ENCODE results near the gene TTYH3. TPM values are rescaled to one million over a fixed set of nuclear protein-coding genes. Genes with fewer than 3 reads are reported as not detected.

Gene TTYH3
- total RNA-seq, 1 experiment from 2014 or later = 278 TPM

DNA sequence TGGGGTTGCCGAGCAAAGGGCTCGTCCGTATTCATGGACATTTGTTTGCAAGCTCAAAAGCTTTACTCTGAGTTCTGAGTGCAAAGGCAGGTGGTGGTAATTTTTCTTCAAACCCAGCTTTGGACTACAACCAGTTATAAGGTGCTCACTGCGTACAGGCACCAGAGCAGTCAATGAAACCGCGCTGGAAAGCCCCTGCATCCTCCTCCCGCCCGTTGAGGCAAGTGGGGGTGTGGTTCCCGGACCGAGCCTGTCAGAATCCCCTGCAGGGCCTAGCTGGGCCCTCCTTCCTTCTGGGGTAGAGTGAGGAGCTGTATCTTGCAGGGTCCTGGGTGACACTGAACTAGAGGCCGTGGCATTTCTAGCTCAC, 78.5 kb downstream of the TTYH3 start:
- H3K4me1 ChIP-seq (ENCODE audit: control insufficient read depth, insufficient read depth, low read length) = peaks cover 3% of the 10 kb centered on the region; the same call in 1 of the 2 replicates
- no peak overlapping the region for H3K4me3 ChIP-seq (ENCODE audit: low read depth in 2 of 2, low read length in 2 of 2)
- no peaks in the 10 kb centered on the region for H3K27me3 ChIP-seq (ENCODE audit: control insufficient read depth, insufficient read depth, low read length)
- no peak for ATAC-seq
- DNase-seq (ENCODE audit: low read depth, low spot score) = no peak
- intact Hi-C loops (cut with micrococcal nuclease; ENCODE audit: unreplicated experiment) (no loop called here), in situ Hi-C loops (cut with HindIII; ENCODE audit: low pct_unique_long_range_greater_than_20kb, low sequenced_read_pairs) (no loop called here)
- POLR2A ChIA-PET = interaction anchor here (0.5 to 0.6 kb wide), 2 partner anchors 152 to 1747 kb away, joined by 3 read pairs; no protein-coding TSS in a partner anchor
- no peaks in the 10 kb centered on the region for H3K9me3 ChIP-seq (ENCODE audit: control insufficient read depth, insufficient read depth, low read depth, low read length)
- TF ChIP-seq, protein P1, sequence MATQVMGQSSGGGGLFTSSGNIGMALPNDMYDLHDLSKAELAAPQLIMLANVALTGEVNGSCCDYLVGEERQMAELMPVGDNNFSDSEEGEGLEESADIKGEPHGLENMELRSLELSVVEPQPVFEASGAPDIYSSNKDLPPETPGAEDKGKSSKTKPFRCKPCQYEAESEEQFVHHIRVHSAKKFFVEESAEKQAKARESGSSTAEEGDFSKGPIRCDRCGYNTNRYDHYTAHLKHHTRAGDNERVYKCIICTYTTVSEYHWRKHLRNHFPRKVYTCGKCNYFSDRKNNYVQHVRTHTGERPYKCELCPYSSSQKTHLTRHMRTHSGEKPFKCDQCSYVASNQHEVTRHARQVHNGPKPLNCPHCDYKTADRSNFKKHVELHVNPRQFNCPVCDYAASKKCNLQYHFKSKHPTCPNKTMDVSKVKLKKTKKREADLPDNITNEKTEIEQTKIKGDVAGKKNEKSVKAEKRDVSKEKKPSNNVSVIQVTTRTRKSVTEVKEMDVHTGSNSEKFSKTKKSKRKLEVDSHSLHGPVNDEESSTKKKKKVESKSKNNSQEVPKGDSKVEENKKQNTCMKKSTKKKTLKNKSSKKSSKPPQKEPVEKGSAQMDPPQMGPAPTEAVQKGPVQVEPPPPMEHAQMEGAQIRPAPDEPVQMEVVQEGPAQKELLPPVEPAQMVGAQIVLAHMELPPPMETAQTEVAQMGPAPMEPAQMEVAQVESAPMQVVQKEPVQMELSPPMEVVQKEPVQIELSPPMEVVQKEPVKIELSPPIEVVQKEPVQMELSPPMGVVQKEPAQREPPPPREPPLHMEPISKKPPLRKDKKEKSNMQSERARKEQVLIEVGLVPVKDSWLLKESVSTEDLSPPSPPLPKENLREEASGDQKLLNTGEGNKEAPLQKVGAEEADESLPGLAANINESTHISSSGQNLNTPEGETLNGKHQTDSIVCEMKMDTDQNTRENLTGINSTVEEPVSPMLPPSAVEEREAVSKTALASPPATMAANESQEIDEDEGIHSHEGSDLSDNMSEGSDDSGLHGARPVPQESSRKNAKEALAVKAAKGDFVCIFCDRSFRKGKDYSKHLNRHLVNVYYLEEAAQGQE (IDR thresholded peaks at IDR 0.05; ENCODE audit: insufficient read depth in 1 of 2, low read depth in 2 of 2, low read length in 1 of 2) = no peak
- TF ChIP-seq TCF7L2 (IDR thresholded peaks at IDR 0.05; ENCODE audit: low read depth, low read length) (no peak), SIN3A (IDR thresholded peaks at IDR 0.05; ENCODE audit: borderline replicate concordance, insufficient read depth, low read depth, low read length) (no peak), CTCF (IDR thresholded peaks at IDR 0.05) (no peak), POLR2AphosphoS5 (IDR thresholded peaks at IDR 0.05; ENCODE audit: low read depth, low read length) (no peak)
- H3K36me3 ChIP-seq (ENCODE audit: control insufficient read depth, insufficient read depth, low read length) = no peaks in the 10 kb centered on the region
- no peak overlapping the region for H3K27ac ChIP-seq (ENCODE audit: low read length)
- BruUV-seq (replicated peaks) = no TSS peak
- CTCF ChIA-PET = interaction anchor here (0.5 to 1.8 kb wide), 10 partner anchors 9 to 258 kb away, joined by 3 to 6 read pairs (median 3); no protein-coding TSS in a partner anchor

DNA sequence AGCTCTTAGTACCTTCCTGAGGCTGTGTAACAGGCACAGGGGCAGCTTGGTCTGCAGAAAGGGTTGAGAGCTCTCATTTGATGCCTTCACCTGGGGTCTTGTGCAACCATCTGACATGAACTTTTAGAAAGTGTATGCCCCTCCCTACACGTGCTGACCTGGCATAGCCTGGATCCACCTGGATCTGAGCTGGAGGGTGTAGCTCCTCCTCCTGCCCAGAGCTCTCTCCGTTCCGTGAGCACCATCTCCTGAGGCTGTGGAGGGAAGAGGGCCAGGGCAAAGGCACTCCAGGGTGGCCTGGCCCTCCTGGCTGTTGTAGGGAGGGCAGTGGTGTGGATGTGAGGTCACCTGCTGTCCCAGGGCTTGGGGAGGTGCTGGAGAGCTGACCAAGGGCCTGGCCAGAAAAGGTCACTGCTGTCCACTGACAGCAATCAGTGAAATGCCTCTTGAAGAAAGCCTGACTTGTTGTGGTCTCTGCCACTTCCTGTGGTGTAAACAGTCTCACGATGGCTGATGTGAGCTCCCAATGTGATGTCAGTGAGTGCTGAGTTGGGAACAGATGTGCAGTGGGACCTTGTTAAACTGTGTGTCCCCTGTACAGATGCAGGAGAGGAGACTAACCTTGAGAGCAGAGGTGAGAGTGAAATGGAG, 79.2 kb downstream of the TTYH3 start:
- ATAC-seq = no peak
- BruUV-seq (replicated peaks) = no TSS peak
- intact Hi-C loops (cut with micrococcal nuclease; ENCODE audit: unreplicated experiment) (no loop called here), in situ Hi-C loops (cut with HindIII; ENCODE audit: low pct_unique_long_range_greater_than_20kb, low sequenced_read_pairs) (no loop called here)
- CTCF ChIA-PET = interaction anchor here (0.7 to 1.8 kb wide), 3 partner anchors 8 to 109 kb away, joined by 3 to 6 read pairs (median 3); no protein-coding TSS in a partner anchor
- no peaks in the 10 kb centered on the region; the same call in 1 of the 2 replicates for H3K36me3 ChIP-seq (ENCODE audit: control insufficient read depth, insufficient read depth, low read length)
- H3K9me3 ChIP-seq (ENCODE audit: control insufficient read depth, insufficient read depth, low read depth, low read length) = no peaks in the 10 kb centered on the region
- H3K4me3 ChIP-seq (ENCODE audit: low read depth in 2 of 2, low read length in 2 of 2) = no peak overlapping the region
- H3K27ac ChIP-seq (ENCODE audit: low read length) = no peak overlapping the region
- POLR2A ChIA-PET = interaction anchor here (0.6 kb wide), 1 partner anchor 1747 kb away, joined by 3 read pairs; no protein-coding TSS in a partner anchor
- TF ChIP-seq TCF7L2 (IDR thresholded peaks at IDR 0.05; ENCODE audit: low read depth, low read length) (no peak), CTCF (IDR thresholded peaks at IDR 0.05) (no peak), SIN3A (IDR thresholded peaks at IDR 0.05; ENCODE audit: borderline replicate concordance, insufficient read depth, low read depth, low read length) (no peak), POLR2AphosphoS5 (IDR thresholded peaks at IDR 0.05; ENCODE audit: low read depth, low read length) (no peak)
- TF ChIP-seq, protein P1 (IDR thresholded peaks at IDR 0.05; ENCODE audit: insufficient read depth in 1 of 2, low read depth in 2 of 2, low read length in 1 of 2) = no peak
- H3K4me1 ChIP-seq (ENCODE audit: control insufficient read depth, insufficient read depth, low read length) = peaks cover 3% of the 10 kb centered on the region; the same call in 1 of the 2 replicates
- no peaks in the 10 kb centered on the region for H3K27me3 ChIP-seq (ENCODE audit: control insufficient read depth, insufficient read depth, low read length)
- no peak for DNase-seq (ENCODE audit: low read depth, low spot score)

All from Panc1 (cell line).